HG03060 (cell line): ENCODE data around the gene RIMKLB.
"Not testable (repeated sequence)": the region's sequence is repeated elsewhere in the genome, so short reads cannot be mapped to it uniquely, and the experiment has no call there.

Experiments used
- ATAC-seq: cut with Tn5 transposase; IDR thresholded peaks from one replicate; pipeline ENCODE4 v1.9.1; 2021; ENCODE audit warnings: low read depth, moderate number of reproducible peaks; ENCODE audit not compliant: unreplicated experiment

The RIMKLB gene

GRCh38 chr12:8762701-8763100, 64.9 kb downstream of the RIMKLB start:
- ATAC-seq, result not testable (repeated sequence)

- ATAC-seq, result not testable (repeated sequence)
Measured at GRCh38 chr12:8766121-8766520, 68.3 kb downstream of the RIMKLB start.

GRCh38 chr12:8770499-8770898, 72.7 kb downstream of the RIMKLB start:
- ATAC-seq, result no peak

GRCh38 chr12:8771072-8771471, 73.3 kb downstream of the RIMKLB start:
- ATAC-seq, result no peak

- no peak for ATAC-seq
Measured at GRCh38 chr12:8773461-8773860, 75.7 kb downstream of the RIMKLB start.

- no peak for ATAC-seq
Measured at GRCh38 chr12:8779281-8779680, 81.5 kb downstream of the RIMKLB start.

- no peak for ATAC-seq
Measured at GRCh38 chr12:8779862-8780261, 82.1 kb downstream of the RIMKLB start.

GRCh38 chr12:8780389-8780788, 82.6 kb downstream of the RIMKLB start:
- ATAC-seq, result no peak

- ATAC-seq, result no peak
Measured at GRCh38 chr12:8781381-8782127, 83.8 kb downstream of the RIMKLB start.

- ATAC-seq, result no peak
Measured at GRCh38 chr12:8784290-8784888, 86.6 kb downstream of the RIMKLB start.

- no peak for ATAC-seq
Measured at GRCh38 chr12:8785499-8785898, 87.7 kb downstream of the RIMKLB start.

GRCh38 chr12:8787206-8787605, 89.4 kb downstream of the RIMKLB start:
- ATAC-seq, result not testable (repeated sequence)

GRCh38 chr12:8788706-8789105, 90.9 kb downstream of the RIMKLB start:
- not testable (repeated sequence) for ATAC-seq

GRCh38 chr12:8789341-8790013, 91.7 kb downstream of the RIMKLB start:
- ATAC-seq, result not testable (repeated sequence)

- not testable (repeated sequence) for ATAC-seq
Measured at GRCh38 chr12:8793226-8793625, 95.4 kb downstream of the RIMKLB start.

GRCh38 chr12:8794611-8795010, 96.8 kb downstream of the RIMKLB start:
- ATAC-seq, result not testable (repeated sequence)

GRCh38 chr12:8796831-8797626, 99.2 kb downstream of the RIMKLB start:
- no peak for ATAC-seq

GRCh38 chr12:8801213-8801612, 103.4 kb downstream of the RIMKLB start:
- not testable (repeated sequence) for ATAC-seq

GRCh38 chr12:8804833-8805232, 107.0 kb downstream of the RIMKLB start:
- not testable (repeated sequence) for ATAC-seq

- ATAC-seq, result not testable (repeated sequence)
Measured at GRCh38 chr12:8805487-8805886, 107.7 kb downstream of the RIMKLB start.

- ATAC-seq, result not testable (repeated sequence)
Measured at GRCh38 chr12:8807084-8807483, 109.3 kb downstream of the RIMKLB start.
